ENCODE data around the gene ZNF773.
"Not testable (repeated sequence)": the region's sequence is repeated elsewhere in the genome, so short reads cannot be mapped to it uniquely, and the experiment has no call there.

Gene ZNF773

GRCh38 chr19:57499680-57500395 lies at the start of gene ZNF773:
ZNF773 (plus strand) TSS chr19:57499938; CDS start chr19:57500081, 143 bp downstream.
- Histone ChIP-seq H3K27ac (ENCODE audit: low read depth, low read length) (peak within 1 kb of the TSS; percentile 45), H2AFZ (ENCODE audit: low read length, unreplicated experiment) (peak within 1 kb of the TSS; percentile 60)
- H3K36me3 ChIP-seq (ENCODE audit: insufficient read depth, low read length), result not testable (repeated sequence)

GRCh38 chr19:57452307-57452706 lies 47.4 kb upstream of the ZNF773 start:
- Histone ChIP-seq H3K27ac (ENCODE audit: low read depth, low read length) (no peak overlapping the region), H3K4me1 (ENCODE audit: control insufficient read depth, insufficient read depth, low read length, unreplicated experiment) (no peaks in the 10 kb centered on the region), H3K79me2 (ENCODE audit: control insufficient read depth, insufficient read depth, low read length, unreplicated experiment) (no peaks in the 10 kb centered on the region), H3K27me3 (ENCODE audit: insufficient read depth, low read length) (no peaks in the 10 kb centered on the region), H2AFZ (ENCODE audit: low read length, unreplicated experiment) (no peak overlapping the region), H3K4me3 (ENCODE audit: low read depth, low read length) (no peak overlapping the region), H3K36me3 (ENCODE audit: insufficient read depth, low read length) (no peaks in the 10 kb centered on the region)

More at GRCh38 chr19:57499680-57500395, at the start of gene ZNF773:
- peaks cover 27% of the 10 kb centered on the region for H3K79me2 ChIP-seq (ENCODE audit: control insufficient read depth, insufficient read depth, low read length, unreplicated experiment)
- not testable (repeated sequence) for H3K4me1 ChIP-seq (ENCODE audit: control insufficient read depth, insufficient read depth, low read length, unreplicated experiment); H3K27me3 ChIP-seq (ENCODE audit: insufficient read depth, low read length)
- H3K4me3 ChIP-seq (ENCODE audit: low read depth, low read length), result peak within 1 kb of the TSS; percentile 85

- H3K79me2 ChIP-seq (ENCODE audit: control insufficient read depth, insufficient read depth, low read length, unreplicated experiment), result no peaks in the 10 kb centered on the region
- no peak overlapping the region for H2AFZ ChIP-seq (ENCODE audit: low read length, unreplicated experiment)
- no peak overlapping the region for H3K4me3 ChIP-seq (ENCODE audit: low read depth, low read length)
- H3K27me3 ChIP-seq (ENCODE audit: insufficient read depth, low read length), result no peaks in the 10 kb centered on the region
- no peaks in the 10 kb centered on the region for H3K4me1 ChIP-seq (ENCODE audit: control insufficient read depth, insufficient read depth, low read length, unreplicated experiment)
- no peak overlapping the region for H3K27ac ChIP-seq (ENCODE audit: low read depth, low read length)
- peaks cover 10% of the 10 kb centered on the region for H3K36me3 ChIP-seq (ENCODE audit: insufficient read depth, low read length)
Measured at GRCh38 chr19:57465680-57466381, 33.9 kb upstream of the ZNF773 start.

- Histone ChIP-seq H3K27me3 (ENCODE audit: insufficient read depth, low read length) (no peaks in the 10 kb centered on the region), H2AFZ (ENCODE audit: low read length, unreplicated experiment) (no peak overlapping the region), H3K4me3 (ENCODE audit: low read depth, low read length) (no peak overlapping the region), H3K36me3 (ENCODE audit: insufficient read depth, low read length) (peaks cover 14% of the 10 kb centered on the region), H3K4me1 (ENCODE audit: control insufficient read depth, insufficient read depth, low read length, unreplicated experiment) (no peaks in the 10 kb centered on the region), H3K79me2 (ENCODE audit: control insufficient read depth, insufficient read depth, low read length, unreplicated experiment) (no peaks in the 10 kb centered on the region), H3K27ac (ENCODE audit: low read depth, low read length) (no peak overlapping the region)
Measured at GRCh38 chr19:57466489-57466888, 33.2 kb upstream of the ZNF773 start.

- no peaks in the 10 kb centered on the region for H3K27me3 ChIP-seq (ENCODE audit: insufficient read depth, low read length)
- no peaks in the 10 kb centered on the region for H3K4me1 ChIP-seq (ENCODE audit: control insufficient read depth, insufficient read depth, low read length, unreplicated experiment)
- H3K79me2 ChIP-seq (ENCODE audit: control insufficient read depth, insufficient read depth, low read length, unreplicated experiment), result peaks cover 18% of the 10 kb centered on the region
- peaks cover 59% of the 10 kb centered on the region for H3K36me3 ChIP-seq (ENCODE audit: insufficient read depth, low read length)
- H2AFZ ChIP-seq (ENCODE audit: low read length, unreplicated experiment), result no peak overlapping the region
- no peak overlapping the region for H3K27ac ChIP-seq (ENCODE audit: low read depth, low read length)
- no peak overlapping the region for H3K4me3 ChIP-seq (ENCODE audit: low read depth, low read length)
Measured at GRCh38 chr19:57473646-57474045, 26.1 kb upstream of the ZNF773 start.

- H3K79me2 ChIP-seq (ENCODE audit: control insufficient read depth, insufficient read depth, low read length, unreplicated experiment), result peaks cover 18% of the 10 kb centered on the region
- 0 out of 2 replicates have a peak within 1 kb of the TSS, but pooled peaks have one; percentile 9 for H3K27ac ChIP-seq (ENCODE audit: low read depth, low read length)
- peaks cover 39% of the 10 kb centered on the region for H3K36me3 ChIP-seq (ENCODE audit: insufficient read depth, low read length)
- H3K4me1 ChIP-seq (ENCODE audit: control insufficient read depth, insufficient read depth, low read length, unreplicated experiment), result no peaks in the 10 kb centered on the region
- H3K4me3 ChIP-seq (ENCODE audit: low read depth, low read length), result peak within 1 kb of the TSS; percentile 95
- H2AFZ ChIP-seq (ENCODE audit: low read length, unreplicated experiment), result peak within 1 kb of the TSS; percentile 97
- no peaks in the 10 kb centered on the region for H3K27me3 ChIP-seq (ENCODE audit: insufficient read depth, low read length)
Measured at GRCh38 chr19:57477191-57478008, 22.3 kb upstream of the ZNF773 start, which contains the start of gene ZNF772. ZNF772 (minus strand) TSS chr19:57477566; CDS start chr19:57477309, 257 bp downstream.

GRCh38 chr19:57487477-57488298 lies 12.1 kb upstream of the ZNF773 start, which contains the start of gene ZNF419:
ZNF419 (plus strand) TSS chr19:57487750; CDS start chr19:57487951, 201 bp downstream.
- H2AFZ ChIP-seq (ENCODE audit: low read length, unreplicated experiment), result peak within 1 kb of the TSS; percentile 82
- not testable (repeated sequence) for H3K4me1 ChIP-seq (ENCODE audit: control insufficient read depth, insufficient read depth, low read length, unreplicated experiment); H3K27ac ChIP-seq (ENCODE audit: low read depth, low read length); H3K27me3 ChIP-seq (ENCODE audit: insufficient read depth, low read length); H3K79me2 ChIP-seq (ENCODE audit: control insufficient read depth, insufficient read depth, low read length, unreplicated experiment)
- H3K36me3 ChIP-seq (ENCODE audit: insufficient read depth, low read length), result peaks cover 16% of the 10 kb centered on the region; the same call in 1 of the 2 replicates
- H3K4me3 ChIP-seq (ENCODE audit: low read depth, low read length), result peak within 1 kb of the TSS; percentile 82

- not testable (repeated sequence) for H3K79me2 ChIP-seq (ENCODE audit: control insufficient read depth, insufficient read depth, low read length, unreplicated experiment); H3K27me3 ChIP-seq (ENCODE audit: insufficient read depth, low read length); H2AFZ ChIP-seq (ENCODE audit: low read length, unreplicated experiment); H3K4me1 ChIP-seq (ENCODE audit: control insufficient read depth, insufficient read depth, low read length, unreplicated experiment); H3K27ac ChIP-seq (ENCODE audit: low read depth, low read length)
- peaks cover 20% of the 10 kb centered on the region for H3K36me3 ChIP-seq (ENCODE audit: insufficient read depth, low read length)
- H3K4me3 ChIP-seq (ENCODE audit: low read depth, low read length), result peak overlapping the region; percentile 49
Measured at GRCh38 chr19:57488299-57488644, 11.5 kb upstream of the ZNF773 start.

- not testable (repeated sequence) for H3K27ac ChIP-seq (ENCODE audit: low read depth, low read length); H3K4me1 ChIP-seq (ENCODE audit: control insufficient read depth, insufficient read depth, low read length, unreplicated experiment); H3K27me3 ChIP-seq (ENCODE audit: insufficient read depth, low read length); H3K36me3 ChIP-seq (ENCODE audit: insufficient read depth, low read length); H2AFZ ChIP-seq (ENCODE audit: low read length, unreplicated experiment)
- peaks cover 27% of the 10 kb centered on the region for H3K79me2 ChIP-seq (ENCODE audit: control insufficient read depth, insufficient read depth, low read length, unreplicated experiment)
- peak overlapping the region; percentile 85; the same call in 1 of the 2 replicates for H3K4me3 ChIP-seq (ENCODE audit: low read depth, low read length)
Measured at GRCh38 chr19:57499332-57499679, 432 bp upstream of the ZNF773 start.

- H2AFZ ChIP-seq (ENCODE audit: low read length, unreplicated experiment); H3K36me3 ChIP-seq (ENCODE audit: insufficient read depth, low read length); H3K4me1 ChIP-seq (ENCODE audit: control insufficient read depth, insufficient read depth, low read length, unreplicated experiment); H3K27me3 ChIP-seq (ENCODE audit: insufficient read depth, low read length): not testable (repeated sequence)
- H3K79me2 ChIP-seq (ENCODE audit: control insufficient read depth, insufficient read depth, low read length, unreplicated experiment), result peaks cover 27% of the 10 kb centered on the region
- peak overlapping the region; percentile 26; the same call in 1 of the 2 replicates for H3K27ac ChIP-seq (ENCODE audit: low read depth, low read length)
- peak overlapping the region; percentile 80 for H3K4me3 ChIP-seq (ENCODE audit: low read depth, low read length)
Measured at GRCh38 chr19:57500400-57500799, 662 bp downstream of the ZNF773 start.
